ENCODE measurements around the gene STK10. TPM values are rescaled to one million over a fixed set of nuclear protein-coding genes. Genes with fewer than 3 reads are reported as not detected.

STK10 gene
- total RNA-seq, 1 donor from 2014 or later = 60.2 TPM

GRCh38 chr5:172006321-172007174 is 181.5 kb downstream of the STK10 start, which contains the start of gene FBXW11:
FBXW11 (minus strand) TSS chr5:172006638; CDS start chr5:172006502, 136 bp downstream.
- peak within 1 kb of the TSS; percentile 92 for H3K9ac ChIP-seq (ENCODE audit: low read length)
- H3K4me1 ChIP-seq (ENCODE audit: insufficient read depth, low read length) = peaks cover 49% of the 10 kb centered on the region
- peak within 1 kb of the TSS; percentile 93 for H3K27ac Mint-ChIP-seq (ENCODE audit: unreplicated experiment)
- peaks cover 51% of the 10 kb centered on the region for H4K20me1 ChIP-seq (ENCODE audit: insufficient read depth, low read length)
- peak within 1 kb of the TSS; percentile 92 for H2AFZ ChIP-seq (ENCODE audit: low read depth, low read length)
- H3K79me2 ChIP-seq (ENCODE audit: insufficient read depth, low read length) = peaks cover 50% of the 10 kb centered on the region
- H3K36me3 Mint-ChIP-seq (ENCODE audit: low read depth, unreplicated experiment) = no peaks in the 10 kb centered on the region
- H3K9me3 Mint-ChIP-seq (ENCODE audit: unreplicated experiment) = no peaks in the 10 kb centered on the region
- no peak for FAIRE-seq
- H3K9me3 ChIP-seq (ENCODE audit: insufficient read depth, low read depth, low read length) = no peaks in the 10 kb centered on the region
- peak; percentile 94 for DNase-seq (ENCODE audit: low read depth)
- H3K4me3 Mint-ChIP-seq (ENCODE audit: unreplicated experiment) = peak within 1 kb of the TSS; percentile 95
- peak within 1 kb of the TSS; percentile 92 for H3K4me2 ChIP-seq (ENCODE audit: low read length)
- H3K27me3 ChIP-seq (ENCODE audit: insufficient read depth, low read length) = no peaks in the 10 kb centered on the region
- TF ChIP-seq CTCF (IDR thresholded peaks at IDR 0.05; ENCODE audit: insufficient read depth, low read depth, low read length) (no peak), EZH2 (IDR thresholded peaks at IDR 0.05; ENCODE audit: insufficient read depth, low read length) (no peak)
- H3K36me3 ChIP-seq (ENCODE audit: insufficient read depth, low read length) = no peaks in the 10 kb centered on the region
- no peaks in the 10 kb centered on the region for H3K27me3 Mint-ChIP-seq (ENCODE audit: low read depth, unreplicated experiment)
- peak within 1 kb of the TSS; percentile 98 for H3K27ac ChIP-seq (ENCODE audit: low read depth, low read length)
- H3K4me3 ChIP-seq (ENCODE audit: insufficient read depth, low read depth, low read length) = peak within 1 kb of the TSS; percentile 88
- H3K4me1 Mint-ChIP-seq (ENCODE audit: low read depth, unreplicated experiment) = peaks cover 39% of the 10 kb centered on the region

GRCh38 chr5:172005708-172006320 is 182.2 kb downstream of the STK10 start:
- peaks cover 58% of the 10 kb centered on the region for H4K20me1 ChIP-seq (ENCODE audit: insufficient read depth, low read length)
- peak overlapping the region; percentile 92 for H3K4me2 ChIP-seq (ENCODE audit: low read length)
- Mint-ChIP-seq H3K27ac (ENCODE audit: unreplicated experiment) (peak overlapping the region; percentile 93), H3K4me3 (ENCODE audit: unreplicated experiment) (peak overlapping the region; percentile 89), H3K36me3 (ENCODE audit: low read depth, unreplicated experiment) (no peaks in the 10 kb centered on the region), H3K4me1 (ENCODE audit: low read depth, unreplicated experiment) (peaks cover 39% of the 10 kb centered on the region), H3K27me3 (ENCODE audit: low read depth, unreplicated experiment) (no peaks in the 10 kb centered on the region), H3K9me3 (ENCODE audit: unreplicated experiment) (no peaks in the 10 kb centered on the region)
- H3K36me3 ChIP-seq (ENCODE audit: insufficient read depth, low read length) = no peaks in the 10 kb centered on the region
- no peak for TF ChIP-seq CTCF (IDR thresholded peaks at IDR 0.05; ENCODE audit: insufficient read depth, low read depth, low read length)
- no peak for TF ChIP-seq EZH2 (IDR thresholded peaks at IDR 0.05; ENCODE audit: insufficient read depth, low read length)
- peaks cover 57% of the 10 kb centered on the region for H3K79me2 ChIP-seq (ENCODE audit: insufficient read depth, low read length)
- H3K4me3 ChIP-seq (ENCODE audit: insufficient read depth, low read depth, low read length) = peak overlapping the region; percentile 88
- peak overlapping the region; percentile 92 for H2AFZ ChIP-seq (ENCODE audit: low read depth, low read length)
- DNase-seq (ENCODE audit: low read depth) = no peak
- no peaks in the 10 kb centered on the region for H3K27me3 ChIP-seq (ENCODE audit: insufficient read depth, low read length)
- no peak for FAIRE-seq
- H3K4me1 ChIP-seq (ENCODE audit: insufficient read depth, low read length) = peaks cover 49% of the 10 kb centered on the region
- H3K27ac ChIP-seq (ENCODE audit: low read depth, low read length) = peak overlapping the region; percentile 98
- H3K9ac ChIP-seq (ENCODE audit: low read length) = peak overlapping the region; percentile 92
- H3K9me3 ChIP-seq (ENCODE audit: insufficient read depth, low read depth, low read length) = no peaks in the 10 kb centered on the region
